Stimulated activated CD8-positive, alpha-beta memory T cell treated with anti-CD3 and anti-CD28 coated beads, Interleukin-7, amount 100 ng/mL, for 4 hours (primary cell): ENCODE data around the gene CHST3.
"Not testable (repeated sequence)": the region's sequence is repeated elsewhere in the genome, so short reads cannot be mapped to it uniquely, and the experiment has no call there.

Source experiments
- DNase-seq, 2 donors: peaks; one replicate each; pipeline ENCODE4 v3.0.0-alpha.2; 2020; ENCODE audit warnings: low read depth in 2 of 2

Gene CHST3

DNA sequence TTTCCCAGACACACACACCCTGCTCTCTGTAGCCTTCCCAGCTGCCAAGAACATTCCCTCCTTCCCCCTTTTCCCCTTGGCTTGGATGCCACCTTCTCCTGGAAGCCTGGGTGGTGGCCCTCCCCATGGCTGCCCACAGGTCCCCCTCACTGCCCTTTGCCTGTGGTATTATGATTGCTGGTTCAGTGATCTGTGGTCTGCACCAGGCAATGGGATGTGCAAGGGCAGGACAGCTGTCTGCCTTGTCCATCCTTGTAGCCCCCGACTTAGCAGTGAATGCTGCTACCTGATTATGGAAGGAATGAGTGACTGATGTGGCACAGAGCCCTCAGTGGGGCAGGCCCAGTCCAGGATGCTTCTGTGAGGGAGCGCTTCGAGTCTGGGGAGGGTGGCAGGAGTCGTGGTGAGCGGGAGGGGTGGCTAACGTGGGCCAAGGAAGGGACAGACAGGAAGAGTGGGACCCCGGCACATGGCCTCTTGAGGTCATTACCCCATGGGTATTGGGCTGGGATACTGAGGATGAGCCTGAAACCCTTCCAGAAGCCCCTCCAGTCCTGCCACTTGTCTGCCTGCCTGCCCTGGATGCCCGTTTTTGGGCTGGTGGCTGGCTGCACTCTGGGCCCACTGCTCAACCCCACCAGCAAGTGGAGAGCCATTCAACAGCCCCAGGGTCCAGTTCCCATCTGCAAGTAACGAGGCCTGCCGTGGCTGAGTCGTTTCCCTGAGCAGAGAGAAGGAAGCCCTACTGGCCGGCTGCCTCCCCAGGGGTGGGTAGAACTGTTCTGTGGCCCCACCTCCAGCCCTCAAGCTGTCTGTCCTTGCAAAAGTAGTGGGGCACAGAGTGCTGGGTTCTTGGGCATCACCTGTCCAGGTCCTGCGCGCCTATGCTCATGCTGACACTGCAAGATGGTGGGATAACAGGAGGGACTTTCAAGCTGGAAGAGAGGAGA, 8.8 kb downstream of the CHST3 start:
- no peak for DNase-seq

DNA sequence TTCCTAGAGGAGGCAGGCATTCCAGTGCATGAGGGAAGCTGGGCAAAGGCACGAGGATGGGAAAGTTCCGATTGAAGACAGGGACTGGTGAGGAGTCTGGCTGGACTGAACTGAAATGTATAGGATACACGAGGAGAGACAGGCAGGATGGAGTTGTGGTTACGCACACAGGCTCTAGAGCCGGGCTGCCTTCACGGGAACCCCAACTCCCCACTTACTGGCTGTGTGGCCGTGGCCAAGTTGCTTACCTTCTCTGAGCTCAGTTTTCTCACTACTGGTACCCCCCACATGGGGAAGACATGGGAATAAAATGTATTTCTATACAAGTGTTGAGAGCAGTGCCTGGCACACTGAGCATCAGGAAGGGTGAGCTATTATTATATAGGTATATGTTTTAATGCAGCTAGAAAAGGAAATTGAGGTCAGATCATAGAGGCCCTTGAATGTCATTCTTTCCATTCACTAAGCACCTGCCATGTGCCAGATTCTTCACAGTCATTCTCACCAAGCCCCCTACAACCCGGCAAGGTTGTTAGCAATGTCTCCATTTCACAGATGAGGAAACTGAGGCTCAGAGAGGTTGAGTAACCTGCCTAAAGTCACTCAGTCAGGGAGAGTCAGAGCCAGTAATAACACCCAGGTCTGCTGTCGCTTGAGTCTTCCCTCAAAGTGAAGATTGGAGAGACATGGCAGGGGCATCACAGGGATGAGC, 9.7 kb downstream of the CHST3 start:
- no peak for DNase-seq

- DNase-seq = peak; percentile 6 to 23
These were observed 10.4 kb downstream of the CHST3 start for GRCh38 chr10:71974489-71975021.

DNA sequence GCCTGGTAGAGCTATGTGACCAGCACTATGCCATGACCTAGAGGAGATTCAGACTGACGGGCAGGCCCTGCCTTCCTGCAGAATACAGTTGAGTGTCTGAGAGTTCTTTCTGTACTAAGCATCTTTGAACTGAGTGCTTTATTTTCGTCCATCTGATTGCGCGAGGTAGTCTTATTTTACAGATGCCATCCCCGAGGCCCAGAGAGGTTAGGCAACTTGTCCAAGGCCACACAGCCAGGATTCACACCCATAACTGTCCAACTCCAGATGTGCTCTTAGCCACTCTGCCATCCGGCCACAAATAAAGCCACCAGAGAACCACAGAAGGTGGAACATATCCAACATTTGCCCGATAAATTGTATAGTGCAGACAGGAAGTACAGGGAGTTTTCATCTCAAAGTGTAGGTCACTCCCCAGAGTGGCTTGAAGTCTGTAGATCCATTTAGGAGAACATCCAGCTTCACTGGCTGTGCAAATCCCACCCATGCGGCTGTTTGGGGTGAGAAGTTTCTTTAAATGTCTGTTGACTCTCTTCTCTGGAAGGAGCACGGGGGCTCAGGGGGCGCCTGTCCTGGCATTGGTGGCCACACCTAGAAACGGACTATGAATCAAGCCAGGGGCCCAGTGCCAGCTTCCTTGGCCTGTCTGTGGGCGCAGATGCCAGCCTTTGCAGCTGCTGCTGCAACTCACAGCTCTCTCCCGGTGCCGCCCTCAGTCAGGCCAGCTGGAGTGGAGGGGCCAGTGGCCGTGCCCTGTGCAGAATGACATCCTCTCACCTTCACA, 11.1 kb downstream of the CHST3 start:
- DNase-seq = no peak

DNA sequence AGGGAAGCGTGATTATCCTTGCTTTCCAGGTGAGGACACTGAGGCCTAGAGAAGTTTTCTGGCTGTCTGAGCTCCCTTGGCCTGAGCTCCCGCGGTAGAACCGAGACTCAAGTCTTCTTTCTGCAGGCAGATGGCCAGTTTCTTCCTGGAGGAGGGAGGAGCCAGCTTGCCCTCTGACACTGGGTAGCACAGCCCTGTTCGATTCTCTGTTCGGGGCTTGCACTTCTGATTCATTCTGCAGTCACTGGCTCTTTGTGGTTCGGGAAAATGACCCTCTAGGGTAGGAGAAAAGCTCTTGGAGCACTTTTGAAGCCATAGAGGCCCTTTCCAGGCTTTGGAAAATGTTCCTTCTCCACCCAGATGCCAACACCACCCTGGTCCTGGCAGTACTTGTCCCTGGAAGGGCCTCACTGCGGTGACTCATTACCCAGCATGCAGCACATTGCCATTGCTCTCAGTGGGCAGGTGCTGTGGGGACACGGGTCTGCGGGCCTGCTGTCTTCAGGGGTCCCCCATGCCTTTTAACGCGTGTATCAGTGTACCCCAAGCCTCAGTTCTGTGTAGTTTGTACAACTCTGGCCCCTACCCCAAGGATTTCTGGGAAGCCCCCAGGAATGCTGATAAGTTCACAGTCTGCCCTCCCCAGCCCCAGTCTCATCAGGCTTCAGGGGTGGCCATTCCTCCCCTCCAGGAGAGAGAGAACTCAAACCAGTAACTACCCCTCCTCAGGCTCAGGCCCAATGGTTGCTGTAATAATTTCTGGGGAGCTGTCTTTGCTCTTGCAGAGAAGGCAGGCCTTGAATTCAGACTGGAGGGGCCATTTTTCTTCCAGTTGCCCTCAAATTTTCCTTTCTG, 11.9 kb downstream of the CHST3 start:
- no peak for DNase-seq

- not testable (repeated sequence) for DNase-seq
These were observed 13.4 kb downstream of the CHST3 start for GRCh38 chr10:71977614-71977903.

DNA sequence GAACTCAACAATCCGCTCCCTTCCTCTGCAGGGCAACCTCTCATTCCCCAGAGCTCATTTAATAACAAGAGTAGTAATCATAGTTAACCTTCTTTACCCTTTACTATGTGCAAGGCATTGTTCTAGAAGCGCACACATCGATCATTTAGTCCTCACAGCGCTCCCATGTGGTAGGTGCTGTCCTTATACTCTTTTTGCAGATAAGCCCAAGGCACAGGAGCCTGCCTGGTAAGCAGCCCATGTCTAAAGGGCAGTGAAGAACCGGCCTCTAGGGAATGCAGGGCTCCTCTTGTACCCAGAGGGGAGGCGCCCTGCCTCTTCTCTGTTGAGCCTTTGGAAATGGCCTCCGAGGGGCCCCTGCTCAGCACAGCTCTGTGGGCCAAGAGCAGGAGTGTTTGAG, 14.3 kb downstream of the CHST3 start:
- DNase-seq = no peak

DNA sequence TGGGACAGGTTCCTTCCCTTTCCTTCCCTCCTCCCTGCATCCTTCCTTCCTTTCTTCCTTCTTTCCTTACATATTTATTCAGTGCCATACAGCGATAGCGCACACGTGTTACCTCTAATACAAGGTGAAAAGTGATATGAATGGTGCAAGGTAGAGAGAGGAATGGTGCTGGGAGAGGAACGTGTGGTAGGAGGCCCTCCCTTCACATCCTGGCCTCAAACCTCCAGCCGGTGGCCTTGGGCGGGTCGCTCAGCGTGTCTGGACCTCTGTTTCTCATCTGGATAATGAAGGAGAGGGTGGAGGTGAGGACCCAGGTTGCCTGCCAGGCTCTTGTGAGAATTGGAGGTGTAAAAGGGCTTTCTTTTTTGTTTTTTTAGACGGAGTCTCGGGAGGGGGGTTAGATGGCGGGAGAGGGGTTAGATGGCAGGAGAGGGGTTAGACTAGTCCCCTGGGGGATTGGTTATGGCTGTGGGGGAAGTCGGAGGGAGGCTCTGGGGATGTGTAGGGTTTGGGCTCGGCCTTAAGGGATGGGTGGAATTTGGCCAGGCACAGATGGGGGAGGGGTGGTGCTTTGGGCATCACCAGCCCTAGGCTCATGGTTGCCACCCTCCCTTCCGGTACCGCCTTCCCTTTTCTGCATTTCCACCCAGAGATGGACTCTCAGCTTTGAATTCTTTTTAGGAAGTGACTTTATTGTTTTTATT, 14.9 kb downstream of the CHST3 start:
- no peak for DNase-seq

GRCh38 chr10:71979692-71980062, 15.5 kb downstream of the CHST3 start:
- no peak for DNase-seq

- no peak for DNase-seq
These were observed 16.2 kb downstream of the CHST3 start for GRCh38 chr10:71980181-71981014.

DNA sequence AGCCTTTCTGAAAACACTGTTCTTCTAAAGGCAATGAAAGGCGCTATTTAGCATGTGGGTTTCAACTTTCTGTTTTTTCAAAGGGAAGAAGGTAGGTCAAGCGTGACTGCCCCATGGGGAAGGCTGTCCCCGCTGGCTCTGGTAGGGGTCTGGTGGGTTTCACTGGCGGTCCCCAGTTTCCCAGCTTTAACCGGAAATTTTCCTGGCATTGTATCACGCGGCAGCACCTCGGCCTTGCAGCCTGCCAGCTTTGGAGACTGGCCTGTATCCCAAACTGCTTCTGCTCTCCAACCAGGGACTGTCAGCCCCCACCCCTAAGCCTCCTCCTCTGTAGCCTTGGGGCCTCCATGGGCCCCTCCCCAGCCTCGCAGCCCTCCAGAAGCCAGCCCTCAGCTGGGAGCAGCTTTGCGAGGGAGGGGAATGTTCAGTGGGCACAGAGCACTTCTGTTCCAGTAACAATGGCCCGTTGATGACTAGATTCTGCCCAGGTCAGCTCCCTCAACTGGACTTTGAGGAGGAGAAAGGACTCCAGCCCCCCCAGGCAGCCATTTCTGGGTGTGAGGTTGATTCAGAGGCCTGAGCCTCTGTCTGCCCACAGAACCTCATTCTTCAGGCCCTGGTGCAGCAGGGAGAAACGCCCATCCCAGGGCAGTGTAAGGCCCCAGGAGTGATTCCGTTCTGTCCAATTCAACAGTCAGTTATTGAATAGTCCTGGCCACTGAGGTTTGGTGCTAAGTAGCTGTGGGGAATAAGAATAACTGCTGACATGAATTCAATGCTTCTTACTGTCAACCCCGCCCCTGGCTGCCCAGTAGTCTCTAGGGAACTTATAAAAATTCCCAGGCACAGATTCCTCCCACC, 17.1 kb downstream of the CHST3 start:
- DNase-seq = no peak

DNA sequence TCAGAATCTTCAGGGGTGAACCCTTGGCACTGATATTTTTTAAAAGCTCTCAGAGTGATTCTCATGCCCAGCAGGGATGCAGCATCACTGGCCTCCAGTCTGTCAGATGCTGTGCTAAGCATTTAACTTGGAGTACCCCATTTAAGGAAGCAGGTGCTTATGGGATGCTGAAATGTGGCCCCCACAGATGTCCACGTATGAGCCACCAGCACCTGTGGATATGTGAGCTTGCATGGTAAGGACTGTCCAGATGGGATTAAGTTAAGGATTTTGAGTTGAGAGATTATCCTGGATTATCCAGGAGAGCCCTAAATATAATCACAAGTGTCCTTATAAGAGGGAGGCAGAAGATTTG, 17.7 kb downstream of the CHST3 start:
- no peak for DNase-seq

GRCh38 chr10:71982269-71983178, 18.3 kb downstream of the CHST3 start:
- DNase-seq = no peak

DNA sequence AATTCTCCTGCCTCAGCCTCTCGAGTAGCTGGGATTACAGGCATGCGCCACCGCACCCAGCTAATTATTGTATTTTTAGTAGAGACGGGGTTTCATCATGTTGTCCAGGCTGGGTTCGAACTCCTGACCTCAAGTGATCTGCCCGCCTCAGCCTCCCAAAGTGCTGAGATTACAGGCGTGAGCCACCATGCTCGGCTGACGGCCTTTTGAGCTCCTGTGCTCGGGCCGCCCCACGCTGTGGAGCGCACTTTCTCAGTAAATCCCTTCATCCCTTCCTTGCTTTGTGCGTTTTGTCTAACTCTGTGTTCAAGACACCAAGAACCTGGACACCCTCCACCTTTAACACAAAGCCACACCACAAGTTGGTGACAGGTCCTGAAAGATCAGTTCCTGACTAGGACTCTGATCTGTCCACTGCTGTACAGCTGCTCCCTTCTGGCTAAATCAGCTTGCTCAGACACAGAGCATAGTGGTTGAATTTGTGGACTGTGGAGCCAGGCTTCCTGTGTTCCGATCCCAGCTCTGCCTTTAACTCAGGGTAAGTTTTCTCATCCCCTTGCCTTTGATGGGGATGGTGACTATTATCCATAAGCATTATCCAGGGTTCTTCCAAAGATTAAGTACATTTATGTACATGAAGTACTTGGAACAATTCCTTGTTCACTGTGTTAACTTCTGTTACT, 20.1 kb downstream of the CHST3 start:
- no peak for DNase-seq

DNA sequence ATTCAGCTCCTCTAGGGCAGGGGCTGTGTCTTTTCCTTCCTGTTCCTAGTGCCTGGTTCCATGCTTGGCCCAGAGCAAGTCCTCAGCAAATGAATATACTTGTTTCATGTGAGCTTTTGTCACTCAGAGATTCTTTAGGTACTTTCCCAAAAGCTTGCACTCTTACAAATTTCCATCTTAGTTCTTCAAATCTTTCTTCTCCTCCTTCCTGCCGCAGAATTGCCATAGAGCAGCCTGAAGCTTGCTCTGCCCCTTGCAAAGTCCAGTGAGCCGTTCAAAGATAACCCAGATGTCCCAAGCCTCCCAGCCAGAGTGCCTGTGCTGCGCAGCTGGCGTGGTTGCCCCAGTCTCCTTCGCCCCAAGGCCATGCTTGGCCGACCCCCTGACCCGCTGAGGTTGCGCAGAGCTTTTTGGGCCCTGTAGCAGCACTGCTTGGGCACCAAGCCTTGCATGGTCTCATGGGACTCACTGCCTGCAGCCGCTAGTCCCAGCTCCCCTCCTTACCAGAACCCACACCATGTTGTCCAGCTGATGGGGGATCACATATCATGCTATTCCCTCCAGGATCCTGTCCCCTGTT, 20.7 kb downstream of the CHST3 start:
- no peak for DNase-seq

DNA sequence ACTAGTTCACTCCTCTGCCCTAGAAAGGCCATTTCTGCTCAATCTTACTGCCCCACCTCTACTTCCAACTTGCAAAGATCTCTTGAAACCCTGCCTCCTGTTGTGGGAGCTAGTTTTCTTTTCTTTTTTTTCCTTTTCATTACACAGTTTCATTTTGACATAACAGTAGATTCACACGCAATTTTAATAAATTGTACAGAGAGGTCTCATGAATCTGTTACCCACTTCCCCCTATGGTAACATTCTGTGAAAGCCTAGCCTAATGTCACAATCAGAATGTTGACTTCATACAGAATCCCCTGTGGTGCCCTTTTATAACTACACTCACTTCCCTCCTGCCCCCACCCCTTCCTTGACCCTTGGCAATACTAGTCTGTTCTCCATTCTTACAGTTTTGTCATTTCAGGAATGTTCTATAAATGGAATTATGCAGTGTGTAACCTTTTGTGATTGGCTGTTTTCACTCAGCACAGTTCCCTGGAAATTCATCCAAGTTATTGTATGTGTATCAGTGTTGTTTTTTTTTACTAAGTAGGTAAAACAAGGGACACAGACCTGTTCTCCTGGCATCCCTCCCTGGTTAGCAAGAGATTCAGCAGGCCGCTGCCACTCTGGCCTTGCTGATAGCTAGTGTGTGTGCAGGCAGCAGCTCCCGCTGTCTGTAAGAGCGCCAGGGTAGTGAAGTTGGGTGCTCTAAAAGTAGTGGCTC, 21.5 kb downstream of the CHST3 start:
- no peak for DNase-seq
